ENCODE results near the gene SERHL2.
"Not testable (repeated sequence)": the region's sequence is repeated elsewhere in the genome, so short reads cannot be mapped to it uniquely, and the experiment has no call there.

DNA sequence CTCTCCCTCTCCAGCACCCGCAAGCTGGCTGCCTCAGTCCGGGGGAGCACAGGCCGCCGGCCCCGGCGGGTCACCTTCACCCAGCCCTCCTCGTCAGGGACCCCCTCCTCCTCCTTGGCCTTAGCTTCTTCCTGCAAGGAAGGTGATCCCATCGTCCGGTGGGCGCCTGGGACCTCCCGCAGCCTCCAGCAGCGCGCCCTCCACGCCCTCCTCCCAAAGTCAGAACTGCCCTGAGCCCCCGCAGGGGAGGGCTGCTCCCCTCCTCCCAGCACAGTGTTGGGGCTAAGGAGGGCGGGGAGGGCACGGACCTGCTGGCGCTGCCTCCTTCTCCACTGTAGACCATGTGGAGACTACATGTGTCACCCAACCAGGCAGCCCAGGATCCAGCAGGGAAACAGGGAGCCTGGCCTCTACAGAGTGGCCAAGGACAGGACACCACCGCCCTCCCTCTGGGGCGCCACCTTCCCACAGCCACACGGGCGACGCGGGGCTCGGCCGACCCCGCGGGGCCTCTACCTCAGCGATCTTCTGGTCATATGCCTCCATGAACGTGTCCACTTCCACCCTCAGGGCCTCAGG is 22.3 kb downstream of the SERHL2 start:
- not testable (repeated sequence) for TF ChIP-seq CREB1 (CRISPR knock-in tag; IDR thresholded peaks at IDR 0.05; ENCODE audit: low read depth); JUNB (IDR thresholded peaks at IDR 0.05; ENCODE audit: unreplicated experiment); ZNF114 (CRISPR knock-in tag; IDR thresholded peaks at IDR 0.05); EZH2phosphoT487 (IDR thresholded peaks at IDR 0.05; ENCODE audit: unreplicated experiment); POLR2AphosphoS5 (IDR thresholded peaks at IDR 0.05; ENCODE audit: low read depth)
- TF ChIP-seq, protein P1, sequence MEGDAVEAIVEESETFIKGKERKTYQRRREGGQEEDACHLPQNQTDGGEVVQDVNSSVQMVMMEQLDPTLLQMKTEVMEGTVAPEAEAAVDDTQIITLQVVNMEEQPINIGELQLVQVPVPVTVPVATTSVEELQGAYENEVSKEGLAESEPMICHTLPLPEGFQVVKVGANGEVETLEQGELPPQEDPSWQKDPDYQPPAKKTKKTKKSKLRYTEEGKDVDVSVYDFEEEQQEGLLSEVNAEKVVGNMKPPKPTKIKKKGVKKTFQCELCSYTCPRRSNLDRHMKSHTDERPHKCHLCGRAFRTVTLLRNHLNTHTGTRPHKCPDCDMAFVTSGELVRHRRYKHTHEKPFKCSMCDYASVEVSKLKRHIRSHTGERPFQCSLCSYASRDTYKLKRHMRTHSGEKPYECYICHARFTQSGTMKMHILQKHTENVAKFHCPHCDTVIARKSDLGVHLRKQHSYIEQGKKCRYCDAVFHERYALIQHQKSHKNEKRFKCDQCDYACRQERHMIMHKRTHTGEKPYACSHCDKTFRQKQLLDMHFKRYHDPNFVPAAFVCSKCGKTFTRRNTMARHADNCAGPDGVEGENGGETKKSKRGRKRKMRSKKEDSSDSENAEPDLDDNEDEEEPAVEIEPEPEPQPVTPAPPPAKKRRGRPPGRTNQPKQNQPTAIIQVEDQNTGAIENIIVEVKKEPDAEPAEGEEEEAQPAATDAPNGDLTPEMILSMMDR (conservative IDR thresholded peaks at IDR 0.05; ENCODE audit: low read depth in 2 of 2): not testable (repeated sequence)
- TF ChIP-seq, protein P2, sequence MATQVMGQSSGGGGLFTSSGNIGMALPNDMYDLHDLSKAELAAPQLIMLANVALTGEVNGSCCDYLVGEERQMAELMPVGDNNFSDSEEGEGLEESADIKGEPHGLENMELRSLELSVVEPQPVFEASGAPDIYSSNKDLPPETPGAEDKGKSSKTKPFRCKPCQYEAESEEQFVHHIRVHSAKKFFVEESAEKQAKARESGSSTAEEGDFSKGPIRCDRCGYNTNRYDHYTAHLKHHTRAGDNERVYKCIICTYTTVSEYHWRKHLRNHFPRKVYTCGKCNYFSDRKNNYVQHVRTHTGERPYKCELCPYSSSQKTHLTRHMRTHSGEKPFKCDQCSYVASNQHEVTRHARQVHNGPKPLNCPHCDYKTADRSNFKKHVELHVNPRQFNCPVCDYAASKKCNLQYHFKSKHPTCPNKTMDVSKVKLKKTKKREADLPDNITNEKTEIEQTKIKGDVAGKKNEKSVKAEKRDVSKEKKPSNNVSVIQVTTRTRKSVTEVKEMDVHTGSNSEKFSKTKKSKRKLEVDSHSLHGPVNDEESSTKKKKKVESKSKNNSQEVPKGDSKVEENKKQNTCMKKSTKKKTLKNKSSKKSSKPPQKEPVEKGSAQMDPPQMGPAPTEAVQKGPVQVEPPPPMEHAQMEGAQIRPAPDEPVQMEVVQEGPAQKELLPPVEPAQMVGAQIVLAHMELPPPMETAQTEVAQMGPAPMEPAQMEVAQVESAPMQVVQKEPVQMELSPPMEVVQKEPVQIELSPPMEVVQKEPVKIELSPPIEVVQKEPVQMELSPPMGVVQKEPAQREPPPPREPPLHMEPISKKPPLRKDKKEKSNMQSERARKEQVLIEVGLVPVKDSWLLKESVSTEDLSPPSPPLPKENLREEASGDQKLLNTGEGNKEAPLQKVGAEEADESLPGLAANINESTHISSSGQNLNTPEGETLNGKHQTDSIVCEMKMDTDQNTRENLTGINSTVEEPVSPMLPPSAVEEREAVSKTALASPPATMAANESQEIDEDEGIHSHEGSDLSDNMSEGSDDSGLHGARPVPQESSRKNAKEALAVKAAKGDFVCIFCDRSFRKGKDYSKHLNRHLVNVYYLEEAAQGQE (IDR thresholded peaks at IDR 0.05; ENCODE audit: unreplicated experiment): not testable (repeated sequence)

Data from GM23338 (cell line).